B cell (primary cell): Measurements from ENCODE around the gene CFAP65. TPM values are rescaled to one million over a fixed set of nuclear protein-coding genes. Genes with fewer than 3 reads are reported as not detected.

Experiments
- ATAC-seq: fragments of 200-7000 bp; cut with Tn5 transposase; one replicate; pipeline ENCODE4 v1.10.0; 2021; ENCODE audit warnings: low read depth, mild to moderate bottlenecking, moderate number of reproducible peaks, moderate library complexity
- CTCF ChIA-PET: fragments of 350-600 bp; sonication (Branson Sonifier 250); formaldehyde crosslinking; loops from one replicate; lab custom pipeline; 2021; ENCODE audit warnings: antibody characterized with exemption, inconsistent platforms; lab: Charles Lee
- POLR2A ChIA-PET: fragments of 350-600 bp; sonication (Branson Sonifier 250); formaldehyde crosslinking; loops from one replicate; lab custom pipeline; 2021; ENCODE audit warnings: antibody characterized with exemption; lab: Charles Lee
- DNase-seq: peaks from one replicate; pipeline ENCODE4 v3.0.0; 2013
- H2AFZ ChIP-seq: 2 replicates; pipeline ENCODE4 v1.6.1; 2012; ENCODE audit warnings: mild to moderate bottlenecking, low read depth, low read length; ENCODE audit not compliant: insufficient read depth, poor library complexity, severe bottlenecking
- H3K27ac ChIP-seq, 2 donors: 1 replicate in 1 of 2; 2 replicates in 1 of 2; pipeline ENCODE4 v1.5.1; 2012 to 2013; ENCODE audit warnings: low read length in 2 of 2, mild to moderate bottlenecking in 2 of 2, moderate library complexity in 1 of 2
- H3K27me3 ChIP-seq, 4 experiments: fragments of 200-600 bp in 1 of 4; sonication (generic) in 1 of 4; replicated peaks in 1 of 4; 1 replicate in 2 of 4; 2 replicates in 2 of 4; pipeline versions ENCODE4 v1.6.1 to v1.7.0; 2013 to 2016; ENCODE audit warnings: low read length in 3 of 4, mild to moderate bottlenecking in 2 of 4, mixed read lengths in 1 of 4, moderate library complexity in 1 of 4; ENCODE audit not compliant: insufficient read depth in 4 of 4, control insufficient read depth in 3 of 4; ENCODE audit errors: control extremely low read depth in 1 of 4
- H3K36me3 ChIP-seq, 2 experiments: replicated peaks in 1 of 2; 1 replicate in 1 of 2; 2 replicates in 1 of 2; pipeline versions ENCODE4 v1.6.1 to v1.7.1; 2013; ENCODE audit warnings: low read length in 1 of 2; ENCODE audit not compliant: insufficient read depth in 2 of 2, control insufficient read depth in 1 of 2; ENCODE audit errors: control extremely low read depth in 1 of 2, extremely low read depth in 1 of 2
- H3K4me1 ChIP-seq, 2 donors: fragments of 200-600 bp in 1 of 2; sonication (generic) in 1 of 2; 1 replicate in 1 of 2; 2 replicates in 1 of 2; pipeline versions ENCODE4 v1.5.1 to v1.6.1; 2013 to 2017; ENCODE audit warnings: low read length in 2 of 2; ENCODE audit not compliant: control insufficient read depth in 2 of 2, insufficient read depth in 2 of 2
- H3K4me2 ChIP-seq: replicated peaks from 2 replicates; pipeline ENCODE3; 2012; ENCODE audit warnings: mild to moderate bottlenecking, low read depth, low read length; ENCODE audit not compliant: poor library complexity, severe bottlenecking
- H3K4me3 ChIP-seq, 5 experiments: fragments of 200-600 bp in 1 of 5; sonication (generic) in 1 of 5; 1 replicate in 3 of 5; 2 replicates in 2 of 5; pipeline versions ENCODE4 v1.5.1 to v1.7.0; 2011 to 2016; ENCODE audit warnings: low read length in 4 of 5, mild to moderate bottlenecking in 4 of 5, low read depth in 2 of 5, control low read depth in 1 of 5, moderate library complexity in 1 of 5; ENCODE audit not compliant: insufficient read depth in 1 of 5; ENCODE audit errors: control extremely low read depth in 1 of 5, extremely low read depth in 1 of 5
- H3K79me2 ChIP-seq: fragments of 200-600 bp; sonication (generic); one replicate; pipeline ENCODE4 v1.6.0; 2016; ENCODE audit warnings: low read length; ENCODE audit not compliant: control insufficient read depth, insufficient read depth
- H3K9ac ChIP-seq: fragments of 200-600 bp; sonication (generic); 2 replicates; pipeline ENCODE4 v1.6.1; 2017; ENCODE audit warnings: mild to moderate bottlenecking, low read length, moderate library complexity
- H3K9me3 ChIP-seq, 3 donors: one replicate each; pipeline versions ENCODE4 v1.6.1 to v1.7.1; 2013; ENCODE audit warnings: low read length in 2 of 3; ENCODE audit not compliant: control insufficient read depth in 2 of 3, insufficient read depth in 1 of 3; ENCODE audit errors: control extremely low read depth in 1 of 3
- H4K20me1 ChIP-seq: 2 replicates; pipeline ENCODE4 v1.6.0; 2012; ENCODE audit warnings: mild to moderate bottlenecking, low read length; ENCODE audit not compliant: insufficient read depth, control insufficient read depth, poor library complexity, severe bottlenecking
- H3K27ac Mint-ChIP-seq: one replicate; pipeline ENCODE4 v1.8.0; 2021; ENCODE audit warnings: mixed read lengths
- H3K27me3 Mint-ChIP-seq: one replicate; pipeline ENCODE4 v1.8.0; 2021; ENCODE audit warnings: mixed read lengths
- H3K4me1 Mint-ChIP-seq: one replicate; pipeline ENCODE4 v1.8.0; 2021; ENCODE audit warnings: mixed read lengths
- H3K4me3 Mint-ChIP-seq: one replicate; pipeline ENCODE4 v1.8.0; 2021; ENCODE audit warnings: mixed read lengths
- H3K9me3 Mint-ChIP-seq: one replicate; pipeline ENCODE4 v1.8.0; 2022; ENCODE audit warnings: mixed read lengths; ENCODE audit not compliant: insufficient read depth
- CTCF ChIP-seq: fragments of 200-600 bp; IDR thresholded peaks from one replicate; pipeline ENCODE4 v1.8.0; 2022; ENCODE audit warnings: antibody characterized with exemption, mild to moderate bottlenecking
- EZH2 ChIP-seq: IDR thresholded peaks from 2 replicates; pipeline ENCODE4 v1.6.1; 2012; ENCODE audit warnings: borderline replicate concordance, low read depth, mild to moderate bottlenecking, moderate library complexity, low read length; ENCODE audit not compliant: insufficient read depth, poor library complexity, severe bottlenecking
- WGBS: methylation state at CpG from one replicate; pipeline ENCODE4 v1.1.5; 2013; ENCODE audit warnings: missing lambda C conversion rate; ENCODE audit not compliant: insufficient coverage; 5-methylcytosine and 5-hydroxymethylcytosine counted together
- intact Hi-C: fragments of 100-400 bp; cut with micrococcal nuclease; formaldehyde crosslinking; loops from one replicate; pipeline ENCODE4 v1.10.0; 2022
- polyA plus RNA-seq: library from polyadenylated mRNA; depleted of rRNA; stranded (reverse); fragments of >200 nt; gene quantifications from 2 replicates; pipeline ENCODE4 v1.2.3, GENCODE V29; 2012
- total RNA-seq, 2 donors: library from RNA; stranded (reverse); fragments of 120-200 nt in 1 of 2; gene quantifications; 1 replicate in 1 of 2; 2 replicates in 1 of 2; pipeline versions ENCODE4 v1.2.3 to v1.2.4, GENCODE V29; 2013 to 2022

The CFAP65 gene
- total and polyA plus RNA-seq, 2 donors (not counting 1 experiment from before 2014, with no cell fraction given) = not detected

DNA sequence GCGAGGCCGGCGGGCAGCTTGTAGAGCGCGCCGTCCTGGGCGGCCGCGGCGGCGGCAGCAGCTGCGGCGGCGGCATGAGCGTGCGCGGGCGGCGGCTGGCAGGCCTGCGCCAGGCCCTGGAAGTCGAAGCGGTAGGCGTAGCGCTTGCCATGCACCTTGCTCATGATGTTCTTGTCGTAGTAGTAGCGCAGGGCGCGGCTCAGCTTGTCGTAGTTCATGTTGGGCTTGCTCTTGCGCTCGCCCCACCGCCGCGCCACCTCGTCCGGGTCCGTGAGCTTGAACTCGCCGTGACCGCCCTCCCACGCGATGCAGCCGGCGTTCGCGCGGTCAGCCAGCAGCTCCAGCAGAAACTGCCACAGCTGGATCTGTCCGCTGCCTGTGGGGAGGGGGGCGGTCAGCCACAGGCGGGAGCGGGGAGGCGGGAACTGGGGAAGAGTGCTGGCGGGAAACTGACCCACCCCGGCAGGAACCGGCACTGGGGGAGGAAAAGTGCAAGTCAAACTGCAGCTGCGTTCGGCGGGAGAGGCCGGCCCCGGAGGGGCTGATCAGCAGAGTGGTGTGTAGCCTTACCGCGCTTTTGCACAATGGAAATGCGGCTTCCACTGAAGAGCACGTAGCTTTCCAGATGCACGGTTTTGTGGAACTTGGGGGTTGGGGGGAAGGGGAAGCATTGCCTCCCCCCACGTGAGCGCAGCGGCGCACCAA lies 59.3 kb downstream of the CFAP65 start:
- H4K20me1 ChIP-seq = no peaks in the 10 kb centered on the region
- no peak overlapping the region for H3K27ac ChIP-seq
- ATAC-seq (peak; percentile 13), DNase-seq (peak; percentile 69)
- TF ChIP-seq EZH2 (peak; percentile 85), CTCF (no peak)
- Mint-ChIP-seq H3K4me1 (peaks cover 31% of the 10 kb centered on the region), H3K4me3 (peak overlapping the region; percentile 74), H3K27me3 (peaks cover 63% of the 10 kb centered on the region), H3K9me3 (no peaks in the 10 kb centered on the region), H3K27ac (no peak overlapping the region)
- no peaks in the 10 kb centered on the region for H3K36me3 ChIP-seq
- 1% methylated on average over 69 of the region's 69 CpGs for WGBS
- ChIA-PET CTCF (interaction anchor here (0.8 to 3.3 kb wide), 11 partner anchors 12 to 172 kb away, joined by 3 to 55 read pairs (median 8); no protein-coding TSS in a partner anchor), POLR2A (no interaction called here)
- no peaks in the 10 kb centered on the region for H3K79me2 ChIP-seq
- intact Hi-C loops = loop anchor here (1.0 to 5.0 kb wide), 4 partner anchors 85 to 173 kb away; no protein-coding TSS in a partner anchor
- H3K4me1 ChIP-seq = peaks cover 37 to 68% of the 10 kb centered on the region in 2 donors
- H3K9me3 ChIP-seq = peaks cover 0 to 36% (median 0%) of the 10 kb centered on the region in 3 donors
- H3K9ac ChIP-seq = peak overlapping the region; percentile 52
- H3K27me3 ChIP-seq = peaks cover 0 to 81% (median 54%) of the 10 kb centered on the region in 4 experiments
- H2AFZ ChIP-seq = peak overlapping the region; percentile 58
- H3K4me2 ChIP-seq = peak overlapping the region; percentile 90
- peak overlapping the region in 3 of 5 experiments; percentile 36 to 58 (median 37) for H3K4me3 ChIP-seq

GRCh38 chr2:218981390-218981880 lies 59.9 kb downstream of the CFAP65 start:
- Mint-ChIP-seq H3K4me3 (peak overlapping the region; percentile 85), H3K9me3 (no peaks in the 10 kb centered on the region), H3K4me1 (peaks cover 31% of the 10 kb centered on the region), H3K27ac (no peak overlapping the region), H3K27me3 (peaks cover 63% of the 10 kb centered on the region)
- intact Hi-C loops = loop anchor here (1.0 to 5.0 kb wide), 4 partner anchors 84 to 174 kb away; no protein-coding TSS in a partner anchor
- Histone ChIP-seq H2AFZ (peak overlapping the region; percentile 58), H4K20me1 (no peaks in the 10 kb centered on the region), H3K4me1 (peaks cover 37 to 64% of the 10 kb centered on the region in 2 donors), H3K27me3 (peaks cover 0 to 81% (median 54%) of the 10 kb centered on the region in 4 experiments), H3K4me3 (peak overlapping the region in 4 of 5 experiments; percentile 1 to 58 (median 24)), H3K27ac (no peak overlapping the region), H3K36me3 (no peaks in the 10 kb centered on the region), H3K4me2 (peak overlapping the region; percentile 90), H3K9ac (peak overlapping the region; percentile 52), H3K79me2 (no peaks in the 10 kb centered on the region), H3K9me3 (peaks cover 0 to 36% (median 0%) of the 10 kb centered on the region in 3 donors)
- DNase-seq (no peak), ATAC-seq (no peak)
- 4% methylated on average over 46 of the region's 46 CpGs for WGBS
- CTCF ChIA-PET = interaction anchor here (0.6 to 3.3 kb wide), 12 partner anchors 11 to 223 kb away, joined by 3 to 55 read pairs (median 7); no protein-coding TSS in a partner anchor
- TF ChIP-seq CTCF = no peak
- TF ChIP-seq EZH2 = no peak
- POLR2A ChIA-PET = no interaction called here
